ENCODE data around the gene ZNF429.

Gene ZNF429

DNA sequence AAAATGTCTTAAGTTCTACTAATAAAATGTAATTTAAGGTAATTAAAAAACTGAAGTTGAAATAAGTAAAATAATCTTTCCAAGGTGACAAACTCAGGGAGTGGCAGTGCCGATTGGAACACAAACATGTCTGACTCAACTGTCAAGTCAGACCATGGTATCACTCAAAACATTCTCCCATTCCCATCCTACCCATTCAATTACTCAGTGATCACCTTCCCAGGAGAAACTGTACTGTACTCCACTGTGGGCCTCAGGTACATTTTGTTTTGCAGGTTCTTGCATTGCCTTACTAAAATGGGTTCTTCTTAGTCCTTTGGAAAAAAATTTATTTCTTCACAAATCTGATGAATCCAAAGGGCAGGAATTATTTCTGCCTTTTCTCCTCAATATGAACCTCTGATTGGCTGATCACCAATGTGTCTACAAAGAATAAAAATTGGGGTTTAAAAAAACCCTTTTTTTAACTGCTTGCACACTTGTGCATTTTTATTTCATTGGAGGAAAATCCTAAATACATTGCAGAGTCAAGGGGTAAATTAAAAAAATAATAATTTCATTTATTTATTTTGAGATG, 96.8 kb downstream of the ZNF429 start:
- TF ChIP-seq GATA3 (IDR thresholded peaks at IDR 0.05; ENCODE audit: low read depth, low read length) = no peak
- TF ChIP-seq GATA2 (IDR thresholded peaks at IDR 0.05; ENCODE audit: low read depth, low read length) = no peak

DNA sequence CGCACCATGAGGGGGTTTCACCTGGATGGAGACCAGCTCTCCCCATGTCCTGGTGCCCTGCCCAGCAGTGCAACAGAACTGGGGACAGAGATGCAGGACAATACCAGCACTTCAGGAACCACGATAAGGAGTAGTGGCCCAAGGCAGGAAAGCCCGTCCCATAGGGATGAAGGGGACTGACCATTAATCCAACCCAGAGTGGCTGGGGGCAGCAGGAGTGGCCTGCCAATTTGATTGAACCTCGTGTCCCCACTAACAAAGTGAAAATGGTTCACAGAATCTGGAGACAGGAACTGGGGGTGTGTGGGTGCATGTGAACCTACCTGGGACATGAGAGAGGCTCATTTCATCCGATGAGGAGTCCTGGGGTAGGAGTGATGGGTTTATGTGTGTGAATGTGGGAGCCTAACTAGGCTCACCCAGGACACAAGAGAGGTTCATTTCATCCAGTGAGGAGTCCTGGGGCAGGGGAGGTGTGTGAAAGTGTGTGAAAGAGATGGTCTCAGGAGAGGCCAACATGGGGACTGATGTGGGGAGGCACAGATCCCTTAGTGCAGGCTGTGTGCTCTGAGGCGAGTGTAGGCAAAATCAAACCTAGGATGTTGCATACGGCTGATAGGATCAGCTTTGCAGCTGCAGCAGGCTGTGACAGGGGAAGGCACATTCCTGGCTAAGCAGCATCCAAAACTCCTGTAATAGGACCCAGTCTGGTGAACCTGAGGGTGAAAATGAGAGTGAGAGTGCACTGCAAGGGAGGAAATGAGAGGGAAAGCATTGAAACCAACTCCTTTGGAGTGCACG, 98.2 kb downstream of the ZNF429 start:
- TF ChIP-seq GATA2 (IDR thresholded peaks at IDR 0.05; ENCODE audit: low read depth, low read length) = peak; percentile 53
- no peak for TF ChIP-seq GATA3 (IDR thresholded peaks at IDR 0.05; ENCODE audit: low read depth, low read length)

DNA sequence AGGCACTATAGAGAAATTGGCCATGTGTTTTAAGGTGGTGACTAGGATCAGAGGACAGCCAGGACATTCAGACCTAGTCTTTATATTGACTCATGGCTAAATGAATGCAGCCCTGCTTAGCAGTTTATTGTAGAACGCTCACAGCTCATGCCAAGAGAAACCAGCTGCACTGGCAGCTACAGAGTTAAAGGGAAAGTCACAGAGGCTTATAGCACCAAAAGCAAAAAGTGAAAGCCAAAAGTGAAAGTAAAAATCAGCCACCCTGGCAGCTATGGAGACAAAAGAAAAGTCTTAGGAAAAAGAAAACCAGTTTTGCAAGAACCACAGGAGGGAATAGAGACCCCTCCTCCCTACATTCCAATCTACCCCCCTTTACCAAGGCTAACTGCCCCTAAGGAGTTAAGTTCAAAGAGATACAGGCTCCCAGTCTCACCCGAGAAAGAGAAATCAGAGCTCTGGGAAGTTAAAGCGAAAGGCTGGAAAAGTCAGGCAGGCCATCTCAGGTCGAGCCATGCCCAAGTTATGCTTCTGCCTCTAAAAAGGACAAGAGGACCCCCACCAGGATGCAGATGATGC, 99.0 kb downstream of the ZNF429 start:
- TF ChIP-seq GATA2 (IDR thresholded peaks at IDR 0.05; ENCODE audit: low read depth, low read length) (no peak), GATA3 (IDR thresholded peaks at IDR 0.05; ENCODE audit: low read depth, low read length) (no peak)
